Activated CD4-positive, alpha-beta T cell treated with anti-CD3 and anti-CD28 coated beads for 36 hours (primary cell): ENCODE results near the gene HCFC1. TPM values are rescaled to one million over a fixed set of nuclear protein-coding genes. Genes with fewer than 3 reads are reported as not detected.

Source experiments
- ATAC-seq: fragments of 200-7000 bp; cut with Tn5 transposase; one replicate; pipeline ENCODE4 v1.10.0; 2021; ENCODE audit warnings: mild to moderate bottlenecking, moderate library complexity
- CTCF ChIA-PET: fragments of 350-600 bp; sonication (Branson Sonifier 250); formaldehyde crosslinking; loops from one replicate; lab custom pipeline; 2021; ENCODE audit warnings: antibody characterized with exemption; lab: Charles Lee
- POLR2A ChIA-PET: fragments of 350-600 bp; sonication (Branson Sonifier 250); formaldehyde crosslinking; loops from one replicate; lab custom pipeline; 2021; ENCODE audit warnings: antibody characterized with exemption, inconsistent platforms; lab: Charles Lee
- DNase-seq: peaks from one replicate; pipeline ENCODE4 v3.0.0-alpha.2; 2020
- H3K27ac Mint-ChIP-seq: one replicate; pipeline ENCODE4 v1.8.0; 2021; ENCODE audit warnings: mixed read lengths
- H3K27me3 Mint-ChIP-seq: one replicate; pipeline ENCODE4 v1.8.0; 2021; ENCODE audit warnings: mixed read lengths
- H3K36me3 Mint-ChIP-seq: one replicate; pipeline ENCODE4 v1.8.0; 2021; ENCODE audit warnings: low read depth, mixed read lengths
- H3K4me1 Mint-ChIP-seq: one replicate; pipeline ENCODE4 v1.8.0; 2021; ENCODE audit warnings: mixed read lengths
- H3K4me3 Mint-ChIP-seq: one replicate; pipeline ENCODE4 v1.8.0; 2021; ENCODE audit warnings: mild to moderate bottlenecking, moderate library complexity, mixed read lengths
- H3K9me3 Mint-ChIP-seq: one replicate; pipeline ENCODE4 v1.8.0; 2021; ENCODE audit warnings: low read depth, mixed read lengths
- intact Hi-C, 2 experiments: fragments of 100-400 bp; cut with DNase I in 1 of 2; cut with micrococcal nuclease in 1 of 2; formaldehyde crosslinking; loops; one replicate each; pipeline versions ENCODE4 v1.14.2 to v1.15.1; 2022 to 2024; cut with DNase I, micrococcal nuclease
- total RNA-seq, 2 experiments: library from RNA; stranded (reverse); gene quantifications; one replicate each; pipeline ENCODE4 v1.2.3, GENCODE V29; 2021

Gene HCFC1
- 100 to 1,000 TPM in 1 of 2 experiments, 10 to 100 TPM in 1; 99.5 to 147 TPM for total RNA-seq

GRCh38 chrX:153971450-153972367, at the start of gene HCFC1:
HCFC1 (minus strand) TSS chrX:153971818; CDS start chrX:153970840, 978 bp downstream.
- no peaks in the 10 kb centered on the region for H3K27me3 Mint-ChIP-seq
- CTCF ChIA-PET: interaction anchor here (0.6 to 1.0 kb wide), 4 partner anchors 23 to 402 kb away, joined by 3 to 5 read pairs (median 3); no protein-coding TSS in a partner anchor
- ATAC-seq: peak; percentile 34
- H3K36me3 Mint-ChIP-seq: peaks cover 31% of the 10 kb centered on the region
- peak; percentile 94 for DNase-seq
- peak within 1 kb of the TSS; percentile 100 for H3K27ac Mint-ChIP-seq
- intact Hi-C loops: loop anchor here (1.0 to 10.0 kb wide), 17 partner anchors 13 to 791 kb away; partner anchors contain the start of genes EMD (in 2 of the 2), IDH3G (in 2 of the 2), SSR4 (in 2 of the 2) and ABCD1 (in 1 of the 2)
- H3K9me3 Mint-ChIP-seq: no peaks in the 10 kb centered on the region
- POLR2A ChIA-PET: interaction anchor here (1.1 to 1.7 kb wide), 2 partner anchors 46 to 399 kb away, joined by 4 to 8 read pairs; partner anchors contain the start of gene ARHGAP4
- peaks cover 31% of the 10 kb centered on the region for H3K4me1 Mint-ChIP-seq
- H3K4me3 Mint-ChIP-seq: peak within 1 kb of the TSS; percentile 94

GRCh38 chrX:154021131-154021611, 49.6 kb upstream of the HCFC1 start:
- H3K27ac Mint-ChIP-seq: peak overlapping the region; percentile 90
- H3K4me1 Mint-ChIP-seq: peaks cover 10% of the 10 kb centered on the region
- H3K27me3 Mint-ChIP-seq: no peaks in the 10 kb centered on the region
- H3K36me3 Mint-ChIP-seq: peaks cover 5% of the 10 kb centered on the region
- intact Hi-C loops: loop anchor here (2.0 to 5.0 kb wide), 3 partner anchors 30 to 50 kb away; partner anchors contain the start of genes HCFC1 (in 2 of the 2) and TMEM187 (in 1 of the 2)
- peak overlapping the region; percentile 87 for H3K4me3 Mint-ChIP-seq
- ATAC-seq: peak; percentile 49
- H3K9me3 Mint-ChIP-seq: no peaks in the 10 kb centered on the region
- peak; percentile 43 for DNase-seq
- POLR2A ChIA-PET: no interaction called here
- CTCF ChIA-PET: interaction anchor here (1.1 kb wide), 1 partner anchor 32 kb away, joined by 3 read pairs; no protein-coding TSS in a partner anchor

GRCh38 chrX:154020536-154021115, 49.0 kb upstream of the HCFC1 start:
- ChIA-PET POLR2A (no interaction called here), CTCF (interaction anchor here (0.7 to 1.1 kb wide), 4 partner anchors 16 to 80 kb away, joined by 3 read pairs; no protein-coding TSS in a partner anchor)
- Mint-ChIP-seq H3K27me3 (no peaks in the 10 kb centered on the region), H3K4me3 (peak overlapping the region; percentile 87), H3K4me1 (peaks cover 14% of the 10 kb centered on the region), H3K9me3 (no peaks in the 10 kb centered on the region), H3K27ac (peak overlapping the region; percentile 90), H3K36me3 (peaks cover 5% of the 10 kb centered on the region)
- peak; percentile 25 for DNase-seq
- intact Hi-C loops: loop anchor here (2.0 to 5.0 kb wide), 3 partner anchors 30 to 50 kb away; partner anchors contain the start of genes HCFC1 (in 2 of the 2) and TMEM187 (in 1 of the 2)
- ATAC-seq: peak; percentile 18

- no peaks in the 10 kb centered on the region for H3K27me3 Mint-ChIP-seq
These were observed 48.3 kb upstream of the HCFC1 start, which contains the start of gene IRAK1 for GRCh38 chrX:154019633-154020528. IRAK1 (minus strand) TSS chrX:154019902; CDS start chrX:154019812, 90 bp downstream.

GRCh38 chrX:154019061-154019621, 47.5 kb upstream of the HCFC1 start:
- ChIA-PET POLR2A (no interaction called here), CTCF (interaction anchor here (0.6 to 0.8 kb wide), 2 partner anchors 50 to 311 kb away, joined by 3 to 5 read pairs; no protein-coding TSS in a partner anchor)
- DNase-seq (peak; percentile 39), ATAC-seq (peak; percentile 5)
- intact Hi-C loops: loop anchor here in 1 of 2 experiments (2.0 to 10.0 kb wide), 4 partner anchors 34 to 356 kb away; partner anchors contain the start of genes ARHGAP4, EMD, FLNA and MECP2
- H3K4me1 Mint-ChIP-seq: peaks cover 14% of the 10 kb centered on the region
- no peaks in the 10 kb centered on the region for H3K27me3 Mint-ChIP-seq
- no peaks in the 10 kb centered on the region for H3K9me3 Mint-ChIP-seq
- H3K27ac Mint-ChIP-seq: peak overlapping the region; percentile 87
- H3K36me3 Mint-ChIP-seq: peaks cover 5% of the 10 kb centered on the region
- H3K4me3 Mint-ChIP-seq: peak overlapping the region; percentile 85

More at GRCh38 chrX:154019633-154020528, 48.3 kb upstream of the HCFC1 start, which contains the start of gene IRAK1:
- H3K4me3 Mint-ChIP-seq: peak within 1 kb of the TSS; percentile 87
- POLR2A ChIA-PET: no interaction called here
- intact Hi-C loops: loop anchor here (2.0 to 10.0 kb wide), 7 partner anchors 31 to 355 kb away; partner anchors contain the start of genes HCFC1 (in 2 of the 2), ARHGAP4 (in 1 of the 2), EMD (in 1 of the 2) and FLNA (in 1 of the 2)
- DNase-seq: peak; percentile 73
- H3K36me3 Mint-ChIP-seq: peaks cover 5% of the 10 kb centered on the region
- H3K4me1 Mint-ChIP-seq: peaks cover 14% of the 10 kb centered on the region
- peak; percentile 61 for ATAC-seq
- peak within 1 kb of the TSS; percentile 90 for H3K27ac Mint-ChIP-seq
- CTCF ChIA-PET: interaction anchor here (0.6 to 1.1 kb wide), 4 partner anchors 16 to 293 kb away, joined by 3 to 4 read pairs (median 3); no protein-coding TSS in a partner anchor
- no peaks in the 10 kb centered on the region for H3K9me3 Mint-ChIP-seq

GRCh38 chrX:154018518-154019060, 47.0 kb upstream of the HCFC1 start:
- Mint-ChIP-seq H3K27ac (peak overlapping the region; percentile 87), H3K4me3 (peak overlapping the region; percentile 85), H3K4me1 (peaks cover 14% of the 10 kb centered on the region), H3K9me3 (no peaks in the 10 kb centered on the region), H3K27me3 (no peaks in the 10 kb centered on the region), H3K36me3 (peaks cover 6% of the 10 kb centered on the region)
- ChIA-PET POLR2A (interaction anchor here (0.6 kb wide), 1 partner anchor 51 kb away, joined by 3 read pairs; no protein-coding TSS in a partner anchor), CTCF (interaction anchor here (0.6 to 0.8 kb wide), 2 partner anchors 49 to 311 kb away, joined by 3 to 5 read pairs; no protein-coding TSS in a partner anchor)
- ATAC-seq (no peak), DNase-seq (no peak)
- intact Hi-C loops: loop anchor here in 1 of 2 experiments (2.0 to 10.0 kb wide), 4 partner anchors 34 to 356 kb away; partner anchors contain the start of genes ARHGAP4, EMD, FLNA and MECP2

GRCh38 chrX:154017766-154018517, 46.3 kb upstream of the HCFC1 start:
- Mint-ChIP-seq H3K27ac (peak overlapping the region; percentile 87), H3K4me3 (peak overlapping the region; percentile 85), H3K36me3 (peaks cover 9% of the 10 kb centered on the region), H3K4me1 (peaks cover 14% of the 10 kb centered on the region), H3K9me3 (no peaks in the 10 kb centered on the region), H3K27me3 (no peaks in the 10 kb centered on the region)
- ATAC-seq: no peak
- CTCF ChIA-PET: interaction anchor here (0.7 to 0.8 kb wide), 2 partner anchors 36 to 49 kb away, joined by 3 to 5 read pairs; no protein-coding TSS in a partner anchor
- DNase-seq: no peak
- POLR2A ChIA-PET: interaction anchor here (0.6 kb wide), 1 partner anchor 51 kb away, joined by 3 read pairs; no protein-coding TSS in a partner anchor
- intact Hi-C loops: loop anchor here in 1 of 2 experiments (2.0 to 10.0 kb wide), 4 partner anchors 33 to 357 kb away; partner anchors contain the start of genes ARHGAP4, EMD, FLNA and MECP2

GRCh38 chrX:154016366-154017076, 44.9 kb upstream of the HCFC1 start:
- ChIA-PET POLR2A (interaction anchor here (0.5 kb wide), 1 partner anchor 103 kb away, joined by 3 read pairs; no protein-coding TSS in a partner anchor), CTCF (no interaction called here)
- intact Hi-C loops: loop anchor here in 1 of 2 experiments (5.0 to 10.0 kb wide), 2 partner anchors 89 to 358 kb away; partner anchors contain the start of genes ARHGAP4, EMD and FLNA
- no peaks in the 10 kb centered on the region for H3K27me3 Mint-ChIP-seq
- no peaks in the 10 kb centered on the region for H3K9me3 Mint-ChIP-seq
- H3K36me3 Mint-ChIP-seq: peaks cover 12% of the 10 kb centered on the region
- DNase-seq: no peak
- no peak for ATAC-seq
- no peak overlapping the region for H3K4me3 Mint-ChIP-seq
- no peak overlapping the region for H3K27ac Mint-ChIP-seq
- peaks cover 14% of the 10 kb centered on the region for H3K4me1 Mint-ChIP-seq
